Measurements from ENCODE around the gene PLCL1. TPM values are rescaled to one million over a fixed set of nuclear protein-coding genes. Genes with fewer than 3 reads are reported as not detected.

The PLCL1 gene
- total and polyA plus RNA-seq, 12 donors = 1.6 to 24.0 (median 4.9) TPM

DNA sequence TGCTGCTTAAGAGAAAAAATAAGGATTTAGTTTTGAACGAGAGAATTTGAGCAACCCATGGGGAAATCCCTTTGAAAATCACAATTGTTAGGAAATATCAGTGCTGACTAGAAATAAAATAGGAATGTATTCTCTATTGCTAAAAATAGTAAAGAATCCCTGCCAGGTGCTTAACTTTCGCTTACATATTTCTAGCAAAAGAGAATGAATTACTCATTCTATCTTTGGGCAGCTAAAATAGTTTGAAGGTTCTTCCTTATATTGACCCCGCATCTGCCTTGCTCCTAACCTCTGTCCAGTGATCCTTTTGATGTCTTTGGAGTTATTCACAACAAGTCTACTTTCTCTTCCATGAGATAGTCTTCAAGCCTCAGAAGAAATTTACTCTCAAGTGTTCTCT lies 103.8 kb downstream of the PLCL1 start:
- intact Hi-C loops (cut with DNase I) = no loop called here
- H3K27me3 ChIP-seq = no peaks in the 10 kb centered on the region
- H3K9me3 ChIP-seq (replicated peaks in 1 of 3) = no peaks in the 10 kb centered on the region
- WGBS, 4 donors = 80 to 84% (median 82%) methylated on average over 3 of the region's 3 CpGs
- TF ChIP-seq POLR2A (IDR thresholded peaks at IDR 0.05) = no peak
- TF ChIP-seq, protein P1, sequence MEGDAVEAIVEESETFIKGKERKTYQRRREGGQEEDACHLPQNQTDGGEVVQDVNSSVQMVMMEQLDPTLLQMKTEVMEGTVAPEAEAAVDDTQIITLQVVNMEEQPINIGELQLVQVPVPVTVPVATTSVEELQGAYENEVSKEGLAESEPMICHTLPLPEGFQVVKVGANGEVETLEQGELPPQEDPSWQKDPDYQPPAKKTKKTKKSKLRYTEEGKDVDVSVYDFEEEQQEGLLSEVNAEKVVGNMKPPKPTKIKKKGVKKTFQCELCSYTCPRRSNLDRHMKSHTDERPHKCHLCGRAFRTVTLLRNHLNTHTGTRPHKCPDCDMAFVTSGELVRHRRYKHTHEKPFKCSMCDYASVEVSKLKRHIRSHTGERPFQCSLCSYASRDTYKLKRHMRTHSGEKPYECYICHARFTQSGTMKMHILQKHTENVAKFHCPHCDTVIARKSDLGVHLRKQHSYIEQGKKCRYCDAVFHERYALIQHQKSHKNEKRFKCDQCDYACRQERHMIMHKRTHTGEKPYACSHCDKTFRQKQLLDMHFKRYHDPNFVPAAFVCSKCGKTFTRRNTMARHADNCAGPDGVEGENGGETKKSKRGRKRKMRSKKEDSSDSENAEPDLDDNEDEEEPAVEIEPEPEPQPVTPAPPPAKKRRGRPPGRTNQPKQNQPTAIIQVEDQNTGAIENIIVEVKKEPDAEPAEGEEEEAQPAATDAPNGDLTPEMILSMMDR (IDR thresholded peaks at IDR 0.05) = no peak
- H3K36me3 ChIP-seq (replicated peaks in 1 of 2) = no peaks in the 10 kb centered on the region
- DNase-seq = no peak
- no peak overlapping the region for H3K4me3 ChIP-seq
- H3K27ac ChIP-seq = no peak overlapping the region
- H3K4me1 ChIP-seq (replicated peaks in 1 of 2) = no peaks in the 10 kb centered on the region

DNA sequence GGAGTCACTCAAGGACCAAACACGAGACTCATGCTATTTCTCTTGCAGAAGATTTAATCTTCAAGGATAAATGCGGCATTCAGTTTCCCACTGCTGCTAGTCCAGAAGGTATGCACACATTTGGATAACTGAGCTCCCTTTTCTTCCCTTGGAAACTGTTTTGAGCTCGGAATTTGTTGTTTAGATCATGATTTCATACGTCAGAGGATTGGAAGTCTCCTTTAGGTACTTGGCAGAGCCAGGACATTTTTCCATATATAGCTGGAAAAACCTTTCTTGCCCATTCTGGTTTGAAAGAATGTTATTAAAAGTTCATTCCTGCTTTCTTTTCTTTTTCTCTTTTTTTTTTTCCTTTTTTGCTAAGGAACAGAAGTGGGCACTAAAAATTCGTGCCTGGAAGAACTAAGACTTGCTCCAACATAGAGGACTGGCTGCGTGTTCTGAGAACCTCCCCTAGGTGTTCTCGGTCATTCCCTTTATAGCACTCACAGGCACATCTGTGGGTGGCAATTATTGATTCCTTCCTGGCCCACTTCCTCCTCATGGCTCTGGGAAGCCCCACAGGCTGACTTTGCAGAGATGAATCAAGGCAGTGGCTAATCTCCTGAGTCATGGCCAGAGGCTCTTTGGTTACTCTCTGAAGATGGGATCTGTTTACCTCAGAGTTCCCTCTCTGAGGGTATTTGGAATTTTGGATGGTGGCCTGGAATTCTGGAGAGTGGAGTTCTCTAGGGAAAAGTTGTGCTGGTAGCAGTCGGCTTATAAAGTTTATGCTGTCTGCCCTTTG lies 104.8 kb downstream of the PLCL1 start:
- H3K27ac ChIP-seq = no peak overlapping the region
- DNase-seq = no peak
- TF ChIP-seq, protein P1 (IDR thresholded peaks at IDR 0.05) = no peak
- no peak for TF ChIP-seq POLR2A (IDR thresholded peaks at IDR 0.05)
- intact Hi-C loops (cut with DNase I) = no loop called here
- H3K9me3 ChIP-seq (replicated peaks in 1 of 3) = no peaks in the 10 kb centered on the region
- WGBS, 4 donors = 67 to 69% (median 68%) methylated on average over 8 of the region's 8 CpGs
- H3K4me1 ChIP-seq (replicated peaks in 1 of 2) = no peaks in the 10 kb centered on the region
- no peaks in the 10 kb centered on the region for H3K36me3 ChIP-seq (replicated peaks in 1 of 2)
- H3K27me3 ChIP-seq = no peaks in the 10 kb centered on the region
- no peak overlapping the region for H3K4me3 ChIP-seq

DNA sequence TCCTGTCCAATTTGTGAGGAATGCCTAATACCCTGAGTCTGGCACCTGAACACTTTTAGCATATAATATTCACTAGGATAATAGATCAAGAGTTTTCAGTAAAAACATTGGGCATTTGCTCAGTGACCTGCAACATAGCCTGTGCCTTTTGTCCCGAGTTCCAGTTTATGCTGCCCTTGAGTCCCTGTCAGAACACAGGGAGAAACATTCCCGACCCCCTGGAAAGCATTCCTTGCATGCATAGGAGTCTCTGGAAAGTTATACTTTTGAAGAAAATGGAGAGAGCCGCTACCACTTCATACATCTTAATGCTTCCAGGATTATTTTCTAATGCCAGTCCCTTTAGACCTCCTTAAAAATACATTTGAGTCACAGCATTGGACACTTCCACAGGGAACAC lies 107.3 kb downstream of the PLCL1 start:
- Histone ChIP-seq H3K27ac (no peak overlapping the region), H3K9me3 (replicated peaks in 1 of 3) (no peaks in the 10 kb centered on the region), H3K27me3 (no peaks in the 10 kb centered on the region), H3K4me3 (no peak overlapping the region), H3K36me3 (replicated peaks in 1 of 2) (no peaks in the 10 kb centered on the region), H3K4me1 (replicated peaks in 1 of 2) (peaks cover 0 to 7% of the 10 kb centered on the region in 2 donors)
- DNase-seq = no peak
- WGBS, 4 donors = 72 to 91% (median 77%) methylated on average over 3 of the region's 3 CpGs
- intact Hi-C loops (cut with DNase I) = no loop called here
- TF ChIP-seq, protein P1 (IDR thresholded peaks at IDR 0.05) = no peak
- TF ChIP-seq POLR2A (IDR thresholded peaks at IDR 0.05) = no peak

DNA sequence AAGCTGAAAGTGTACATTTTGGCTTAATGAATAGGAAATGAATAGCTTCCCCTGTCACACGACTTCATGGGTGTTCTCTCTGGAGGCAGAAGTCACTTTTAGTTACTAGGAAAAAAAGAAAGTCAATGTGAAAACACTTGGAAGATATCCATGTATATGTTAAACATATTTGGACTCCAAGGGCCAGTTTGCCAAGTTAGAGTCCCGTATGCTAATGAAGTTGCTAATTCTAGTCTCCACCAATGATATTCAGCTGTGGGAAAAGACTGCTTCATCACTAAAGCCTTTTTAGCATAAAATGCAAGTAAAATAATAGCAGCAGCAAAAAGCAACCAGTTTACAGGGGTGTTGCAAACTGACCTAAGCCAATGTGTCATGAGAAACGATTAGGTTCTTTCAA lies 108.7 kb downstream of the PLCL1 start:
- Histone ChIP-seq H3K27ac (no peak overlapping the region), H3K27me3 (no peaks in the 10 kb centered on the region), H3K4me3 (no peak overlapping the region), H3K9me3 (replicated peaks in 1 of 3) (no peaks in the 10 kb centered on the region), H3K36me3 (replicated peaks in 1 of 2) (no peaks in the 10 kb centered on the region), H3K4me1 (replicated peaks in 1 of 2) (peaks cover 0 to 7% of the 10 kb centered on the region in 2 donors)
- no peak for DNase-seq
- WGBS, 4 donors = 59 to 81% (median 75%) methylated on average over 3 of the region's 3 CpGs
- TF ChIP-seq, protein P1 (IDR thresholded peaks at IDR 0.05) = no peak
- TF ChIP-seq POLR2A (IDR thresholded peaks at IDR 0.05) = no peak
- intact Hi-C loops (cut with DNase I) = no loop called here

Data from adrenal gland (tissue), 12 donors.